OCI-LY3 (cell line): ENCODE data around the gene ATP7A.

Experiments
- H2AFZ ChIP-seq: fragments of 200-600, 300-600 bp; shearing (Covaris generic); 2 replicates; pipeline ENCODE4 v1.6.0; 2014; ENCODE audit warnings: antibody characterized with exemption, low read depth, low read length
- H3K27ac ChIP-seq: fragments of 200-600, 300-600 bp; sonication (generic); 2 replicates; pipeline ENCODE4 v1.5.1; 2014; ENCODE audit warnings: mild to moderate bottlenecking, low read length, moderate library complexity, mixed read lengths
- H3K27me3 ChIP-seq: fragments of 200-600, 300-600 bp; sonication (generic); 2 replicates; pipeline ENCODE4 v1.6.1; 2014; ENCODE audit warnings: low read depth, low read length, mixed read lengths
- H3K36me3 ChIP-seq: fragments of 200-600, 300-600 bp; sonication (generic); replicated peaks from 2 replicates; pipeline ENCODE3; 2014; ENCODE audit warnings: low read depth, low read length, mixed read lengths
- H3K4me1 ChIP-seq: fragments of 300-600, 200-600 bp; sonication (generic); 2 replicates; pipeline ENCODE4 v1.6.1; 2014; ENCODE audit warnings: low read length, mixed read lengths
- H3K4me2 ChIP-seq: fragments of 200-600, 300-600 bp; sonication (generic); 2 replicates; pipeline ENCODE4 v1.6.1; 2014; ENCODE audit warnings: low read length, mixed read lengths
- H3K4me3 ChIP-seq: fragments of 300-600, 200-600 bp; sonication (generic); 2 replicates; pipeline ENCODE4 v1.5.1; 2014; ENCODE audit warnings: antibody characterized with exemption, mild to moderate bottlenecking, low read length, moderate library complexity
- H3K79me2 ChIP-seq: fragments of 300-600, 200-600 bp; shearing (Covaris generic); 2 replicates; pipeline ENCODE4 v1.6.1; 2014; ENCODE audit warnings: mild to moderate bottlenecking, low read length, mixed read lengths
- H3K9ac ChIP-seq: fragments of 300-600, 200-600 bp; shearing (Covaris generic); 2 replicates; pipeline ENCODE4 v1.6.0; 2014; ENCODE audit warnings: mild to moderate bottlenecking, low read length, moderate library complexity
- H3K9me3 ChIP-seq: fragments of 200-600, 300-600 bp; shearing (Covaris generic); 2 replicates; pipeline ENCODE4 v1.6.1; 2014; ENCODE audit warnings: low read length, mixed read lengths; ENCODE audit not compliant: insufficient read depth
- H4K20me1 ChIP-seq: fragments of 200-600, 300-600 bp; sonication (generic); 2 replicates; pipeline ENCODE4 v1.6.1; 2016; ENCODE audit warnings: low read length, mixed read lengths; ENCODE audit not compliant: insufficient read depth
- CTCF ChIP-seq: fragments of 200-600, 300-600 bp; sonication (generic); IDR thresholded peaks from 2 replicates; pipeline ENCODE4 v1.5.1; 2014; ENCODE audit warnings: antibody characterized with exemption, low read length, low read depth
- EZH2phosphoT487 ChIP-seq: fragments of 200-600 bp; shearing (Covaris generic); IDR thresholded peaks from 2 replicates; pipeline ENCODE4 v1.6.1; 2018; ENCODE audit warnings: antibody characterized with exemption, mixed run types, low read depth

ATP7A gene

GRCh38 chrX:77924320-77924859, 13.9 kb downstream of the ATP7A start:
- H3K9ac ChIP-seq, result no peak overlapping the region
- no peaks in the 10 kb centered on the region for H3K27me3 ChIP-seq
- no peak overlapping the region for H3K4me2 ChIP-seq
- peaks cover 4% of the 10 kb centered on the region; the same call in 1 of the 2 replicates for H3K79me2 ChIP-seq
- no peak overlapping the region for H3K4me3 ChIP-seq
- no peak for TF ChIP-seq CTCF
- TF ChIP-seq EZH2phosphoT487, result no peak
- no peak overlapping the region for H2AFZ ChIP-seq
- peaks cover 9% of the 10 kb centered on the region; the same call in 1 of the 2 replicates for H3K4me1 ChIP-seq
- H4K20me1 ChIP-seq, result no peaks in the 10 kb centered on the region
- H3K36me3 ChIP-seq, result no peaks in the 10 kb centered on the region
- H3K9me3 ChIP-seq, result no peaks in the 10 kb centered on the region
- no peak overlapping the region for H3K27ac ChIP-seq

GRCh38 chrX:77925764-77926163, 15.3 kb downstream of the ATP7A start:
- no peak overlapping the region for H2AFZ ChIP-seq
- TF ChIP-seq EZH2phosphoT487, result no peak
- no peak for TF ChIP-seq CTCF
- peak overlapping the region; percentile 49 for H3K4me2 ChIP-seq
- no peaks in the 10 kb centered on the region for H4K20me1 ChIP-seq
- H3K27ac ChIP-seq, result no peak overlapping the region
- no peak overlapping the region for H3K4me3 ChIP-seq
- H3K9me3 ChIP-seq, result no peaks in the 10 kb centered on the region
- H3K79me2 ChIP-seq, result peaks cover 4% of the 10 kb centered on the region; the same call in 1 of the 2 replicates
- H3K27me3 ChIP-seq, result no peaks in the 10 kb centered on the region
- peaks cover 5% of the 10 kb centered on the region; the same call in 1 of the 2 replicates for H3K4me1 ChIP-seq
- no peaks in the 10 kb centered on the region for H3K36me3 ChIP-seq
- no peak overlapping the region for H3K9ac ChIP-seq

- Histone ChIP-seq H3K36me3 (no peaks in the 10 kb centered on the region), H3K9ac (no peak overlapping the region), H3K4me3 (no peak overlapping the region), H3K79me2 (no peaks in the 10 kb centered on the region), H3K27me3 (no peaks in the 10 kb centered on the region), H3K4me2 (no peak overlapping the region), H3K4me1 (peaks cover 5% of the 10 kb centered on the region; the same call in 1 of the 2 replicates), H2AFZ (no peak overlapping the region), H3K9me3 (no peaks in the 10 kb centered on the region), H3K27ac (no peak overlapping the region), H4K20me1 (no peaks in the 10 kb centered on the region)
- TF ChIP-seq EZH2phosphoT487 (no peak), CTCF (no peak)
Observed at GRCh38 chrX:77930581-77930980, 20.1 kb downstream of the ATP7A start.

GRCh38 chrX:77935886-77936285, 25.4 kb downstream of the ATP7A start:
- Histone ChIP-seq H3K4me3 (no peak overlapping the region), H3K27ac (no peak overlapping the region), H3K27me3 (no peaks in the 10 kb centered on the region), H3K36me3 (no peaks in the 10 kb centered on the region), H3K9me3 (no peaks in the 10 kb centered on the region), H3K4me1 (peaks cover 18% of the 10 kb centered on the region), H2AFZ (no peak overlapping the region), H4K20me1 (no peaks in the 10 kb centered on the region), H3K9ac (no peak overlapping the region), H3K79me2 (no peaks in the 10 kb centered on the region), H3K4me2 (no peak overlapping the region)
- TF ChIP-seq EZH2phosphoT487 (no peak), CTCF (no peak)
